Measurements from ENCODE around the gene GNPTG.

GNPTG gene

DNA sequence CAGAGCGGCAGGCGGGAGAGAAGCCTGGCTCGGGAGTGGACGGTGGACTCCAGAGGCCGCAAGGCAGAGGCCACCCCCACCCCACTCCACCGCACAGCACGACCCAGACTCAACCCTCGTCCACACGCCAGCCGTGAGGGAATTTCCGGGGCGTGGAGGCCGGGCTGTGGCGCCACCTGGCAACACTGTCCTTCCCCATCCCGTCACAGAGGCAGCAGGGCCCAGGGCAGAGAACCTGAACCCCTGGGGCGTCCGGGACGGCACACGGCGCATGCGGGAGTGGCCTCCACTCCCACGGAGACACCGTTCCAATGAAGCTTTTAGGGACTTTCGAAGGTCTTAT, 23.5 kb downstream of the GNPTG start:
- no peak for DNase-seq

DNA sequence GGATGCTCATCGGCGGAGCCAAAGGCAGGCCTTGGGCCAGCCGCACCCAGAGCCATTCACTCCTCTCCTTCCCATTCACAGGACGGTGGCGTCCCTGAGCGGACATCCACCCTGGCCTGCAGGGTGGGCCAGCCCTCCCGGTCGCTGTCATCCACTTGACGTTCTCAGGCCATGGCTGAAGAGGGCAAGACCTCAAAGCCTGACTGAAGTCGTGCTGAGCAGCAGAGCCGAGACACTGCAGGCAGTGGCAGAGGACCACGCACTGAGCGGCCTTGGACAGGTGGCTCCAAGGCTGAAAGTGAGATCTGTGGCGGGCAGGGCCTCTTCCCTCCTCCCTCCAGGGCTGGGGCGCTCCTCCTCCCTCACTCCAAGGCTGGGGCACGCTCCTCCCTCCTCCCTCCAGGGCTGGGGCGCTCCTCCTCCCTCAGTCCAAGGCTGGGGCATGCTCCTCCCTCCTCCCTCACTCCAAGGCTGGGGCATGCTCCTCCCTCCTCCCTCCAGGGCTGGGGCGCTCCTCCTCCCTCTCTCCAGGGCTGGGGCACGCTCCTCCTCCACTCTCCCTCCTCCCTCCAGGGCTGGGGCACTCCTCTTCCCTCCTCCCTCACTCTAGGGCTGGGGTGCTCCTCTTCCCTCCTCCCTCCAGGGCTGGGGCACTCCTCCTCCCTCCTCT, 24.1 kb downstream of the GNPTG start:
- DNase-seq = no peak

- DNase-seq = no peak
Measured at GRCh38 chr16:1377406-1378010, 25.8 kb downstream of the GNPTG start.

- no peak for DNase-seq
Measured at GRCh38 chr16:1378087-1378803, 26.5 kb downstream of the GNPTG start.

- DNase-seq = no peak
Measured at GRCh38 chr16:1378804-1379303, 27.1 kb downstream of the GNPTG start.

DNA sequence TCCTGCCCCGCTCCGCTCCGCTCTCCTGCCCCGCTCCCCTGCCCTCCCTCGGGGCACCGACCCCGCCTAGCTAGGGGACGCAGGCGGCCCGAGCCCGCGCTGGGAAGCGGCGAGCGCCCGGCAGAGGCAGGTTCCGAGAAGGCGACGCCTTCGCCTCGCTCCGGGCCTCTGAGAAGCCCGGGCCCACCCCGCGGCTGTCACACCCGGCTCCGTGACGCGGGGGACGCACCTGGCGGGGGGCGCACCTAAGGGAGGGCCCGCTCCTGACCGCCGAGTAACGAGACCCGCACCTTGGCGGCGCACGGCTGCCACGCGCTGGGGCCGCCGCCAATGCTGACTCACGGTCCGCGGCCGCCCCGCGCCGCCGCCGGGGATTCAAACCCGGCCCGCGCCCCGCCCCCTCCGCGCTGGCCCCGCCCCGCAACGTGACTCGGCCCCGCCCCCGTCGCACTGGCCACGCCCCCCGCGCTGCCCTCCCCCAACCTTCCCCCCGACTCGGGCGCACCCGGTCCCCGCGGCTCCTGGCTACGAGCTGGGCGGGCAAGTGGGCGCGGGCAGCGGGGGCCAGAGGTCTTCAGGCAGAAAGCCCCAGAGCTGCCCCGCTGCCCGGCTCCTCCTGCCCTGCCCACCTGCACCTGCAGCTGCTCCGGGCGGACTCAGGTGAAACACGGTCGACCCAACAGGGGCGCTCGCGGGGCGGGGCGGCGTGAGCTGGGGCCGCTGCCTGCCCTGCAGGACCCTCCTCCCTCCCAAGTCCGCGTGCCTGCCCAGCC, 27.8 kb downstream of the GNPTG start:
- DNase-seq = no peak

DNA sequence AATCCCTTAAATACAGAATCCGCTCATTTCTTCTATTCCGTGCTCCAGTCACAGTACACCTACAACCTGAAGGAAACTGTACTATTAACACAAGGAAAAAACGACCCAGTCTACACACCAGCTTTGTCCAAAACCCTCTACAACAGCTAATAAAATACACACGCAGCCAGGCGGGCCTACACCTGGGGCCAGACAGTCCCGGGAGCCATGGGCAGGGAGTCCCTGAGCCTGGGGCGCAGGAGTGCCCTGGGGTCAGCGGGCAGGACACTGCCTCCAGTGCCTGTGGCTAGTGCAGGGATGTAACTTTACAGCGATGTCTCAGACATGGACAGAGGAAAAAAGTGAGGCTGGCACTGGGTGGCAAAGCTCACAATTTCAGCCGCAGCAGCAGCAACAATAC, 28.5 kb downstream of the GNPTG start:
- no peak for DNase-seq

DNA sequence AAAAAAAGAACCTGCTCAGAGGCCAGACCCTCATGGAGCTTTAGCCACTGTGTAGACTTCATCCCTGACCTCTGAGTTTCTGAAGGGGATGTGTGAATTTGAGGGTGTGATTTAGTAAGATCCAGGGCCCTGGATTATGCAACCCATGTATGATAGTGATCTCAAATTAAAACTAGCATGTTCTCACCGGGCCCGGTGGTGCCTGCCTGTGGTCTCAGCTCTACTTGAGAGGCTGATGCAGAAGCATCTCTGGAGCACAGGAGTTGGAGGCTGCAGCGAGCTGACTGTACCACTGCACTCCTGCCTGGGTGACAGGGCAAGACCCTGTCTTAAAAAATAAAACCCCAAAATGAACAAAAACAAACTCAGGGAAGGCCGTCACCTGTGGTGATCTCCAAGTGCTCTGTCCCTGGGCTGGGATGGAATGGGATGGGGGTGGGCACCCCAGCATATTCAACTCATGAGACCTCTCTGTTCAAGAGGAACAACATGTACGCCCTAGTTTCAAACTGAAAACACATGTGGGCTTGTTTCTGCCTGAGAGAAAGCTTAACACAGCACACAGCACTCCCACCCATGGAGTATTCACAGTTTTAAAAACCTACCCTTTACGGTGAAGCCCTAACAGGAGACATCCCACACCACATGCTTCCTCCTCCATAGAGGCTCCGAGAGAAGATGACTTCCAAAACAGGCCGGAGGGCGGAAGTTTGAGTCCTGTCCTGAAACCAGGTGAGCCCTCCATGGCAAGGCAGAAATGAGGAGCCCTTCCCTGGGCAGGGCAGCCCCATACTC, 30.1 kb downstream of the GNPTG start:
- DNase-seq = no peak

DNA sequence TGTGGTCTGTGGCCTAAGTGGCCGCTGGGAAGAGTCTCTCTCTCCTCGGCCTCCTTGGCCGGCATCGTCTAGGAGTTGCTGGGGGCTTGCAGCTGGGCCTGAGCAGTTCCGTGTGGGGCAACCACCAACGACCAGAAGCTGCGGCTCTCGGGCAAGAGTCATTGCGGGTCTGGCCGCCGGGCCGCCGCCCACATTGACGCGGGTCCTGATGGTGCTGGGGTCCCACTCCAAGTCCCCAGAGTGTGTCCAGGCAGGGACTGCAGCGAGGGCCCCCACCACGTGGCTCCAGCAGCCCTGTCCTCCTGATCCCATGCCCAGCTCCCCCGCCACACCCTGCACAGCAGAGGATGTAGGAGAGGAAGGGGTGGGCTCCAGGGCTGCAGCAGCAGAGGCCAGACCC, 31.8 kb downstream of the GNPTG start:
- no peak for DNase-seq

DNA sequence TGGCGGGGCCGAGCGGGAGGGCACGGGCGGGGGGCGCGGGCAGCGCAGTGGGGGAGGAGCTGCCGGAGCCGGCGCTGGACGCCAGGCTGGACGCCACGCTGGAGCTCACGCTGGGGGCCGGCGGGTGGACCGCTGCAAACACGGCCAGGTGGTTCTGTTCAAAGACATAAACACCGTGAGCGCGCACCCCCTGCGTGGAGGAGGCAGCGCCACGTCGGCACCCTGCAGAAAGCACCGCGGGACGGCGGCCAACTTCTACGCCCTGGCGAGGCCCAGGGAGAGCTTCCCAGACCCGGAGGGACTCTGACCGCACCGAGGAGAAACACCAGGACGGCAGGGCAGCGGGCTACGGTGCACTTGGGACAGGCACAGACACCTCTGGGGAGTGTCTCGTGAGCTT, 33.5 kb downstream of the GNPTG start:
- DNase-seq = no peak

DNA sequence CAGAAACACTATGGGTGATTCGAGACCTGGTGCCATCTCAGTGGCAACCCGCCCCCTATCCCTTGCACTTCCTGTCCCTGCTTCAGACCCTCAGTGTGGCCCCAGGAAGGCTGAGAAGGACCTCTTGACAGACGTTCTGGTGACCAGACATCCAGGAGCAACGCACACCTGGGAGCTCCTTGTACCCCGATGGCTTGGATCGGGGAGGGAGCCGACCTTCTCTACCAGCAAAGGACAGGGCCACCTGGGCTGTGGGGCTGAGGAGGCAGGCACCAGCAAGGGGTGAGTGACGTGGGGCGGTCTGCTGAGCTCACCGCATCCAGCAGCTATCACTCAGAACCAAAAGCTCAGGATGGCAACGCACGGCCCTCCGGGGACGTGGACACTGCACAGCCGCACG, 35.6 kb downstream of the GNPTG start:
- no peak for DNase-seq

DNA sequence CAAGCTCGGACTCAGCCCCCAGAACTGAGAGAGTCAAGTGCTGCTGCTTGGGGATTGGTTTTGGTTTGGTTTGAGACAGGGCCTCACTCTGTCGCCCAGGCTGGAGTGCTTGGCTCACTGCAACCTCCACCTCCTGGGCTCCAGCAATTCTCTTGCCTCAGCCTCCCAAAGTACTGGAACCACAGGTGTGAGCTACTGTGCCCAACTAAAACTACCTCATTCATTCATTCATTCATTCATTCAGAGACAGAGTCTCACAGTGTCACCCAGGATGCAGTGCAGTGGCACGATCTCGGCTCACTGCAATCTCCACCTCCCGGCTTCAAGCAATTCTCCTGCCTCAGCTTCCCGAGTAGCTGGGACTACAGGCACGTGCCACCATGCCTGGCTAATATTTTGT, 38.0 kb downstream of the GNPTG start:
- no peak for DNase-seq

GRCh38 chr16:1390239-1390779, 38.6 kb downstream of the GNPTG start:
- DNase-seq = no peak

DNA sequence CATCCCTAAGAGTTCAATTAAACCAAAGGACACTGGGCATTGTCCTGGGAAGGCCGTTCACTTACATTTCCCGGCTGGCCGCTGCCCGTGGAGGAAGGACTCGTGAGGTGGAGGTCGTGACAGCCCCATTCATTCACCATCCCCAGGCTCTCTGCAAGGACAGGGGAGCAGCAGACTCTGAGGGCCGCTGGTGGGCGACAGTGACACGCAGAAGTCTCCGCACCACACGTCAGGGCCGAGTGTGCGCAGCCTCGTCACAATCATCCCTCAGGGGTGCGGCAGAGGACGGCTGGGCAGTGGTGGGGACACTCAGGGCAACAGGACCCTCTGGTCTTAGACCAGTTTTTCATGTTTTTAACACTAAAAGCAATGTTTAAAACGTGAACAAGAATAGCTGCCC, 41.1 kb downstream of the GNPTG start:
- no peak for DNase-seq

GRCh38 chr16:1393613-1394176, 42.0 kb downstream of the GNPTG start:
- DNase-seq = no peak

GRCh38 chr16:1394367-1394951, 42.7 kb downstream of the GNPTG start:
- DNase-seq = no peak

- no peak for DNase-seq
Measured at GRCh38 chr16:1395444-1396031, 43.8 kb downstream of the GNPTG start.

- no peak for DNase-seq
Measured at GRCh38 chr16:1397779-1398178, 46.0 kb downstream of the GNPTG start.

DNA sequence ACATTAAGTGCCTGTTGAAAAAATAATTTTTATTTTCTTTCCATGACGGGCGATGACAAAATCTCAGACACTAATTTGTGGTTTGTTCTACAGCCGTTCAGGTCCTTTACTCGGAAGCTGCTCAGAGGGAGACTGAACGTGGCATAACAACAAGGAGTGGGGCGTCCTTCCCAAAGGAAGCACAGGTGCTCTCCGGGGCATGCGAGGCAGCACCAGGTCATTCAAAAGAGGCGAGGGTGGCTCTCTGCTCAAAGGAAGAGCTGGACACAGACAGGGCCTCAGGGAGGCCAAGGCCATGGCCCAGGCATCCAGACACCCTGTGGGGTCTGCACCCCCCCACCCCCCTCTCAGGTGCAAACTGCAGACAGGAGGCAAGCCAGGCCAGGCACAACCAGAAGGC, 46.6 kb downstream of the GNPTG start:
- no peak for DNase-seq

GRCh38 chr16:1398826-1399581, 47.3 kb downstream of the GNPTG start:
- DNase-seq = no peak

Data from cerebellar nuclear complex (tissue), 1 donor.